KMS-11 (cell line): Measurements from ENCODE around the gene SPON2.

Source experiments
- H2AFZ ChIP-seq: fragments of 200-600 bp; sonication (generic); 2 replicates; pipeline ENCODE4 v1.6.1; 2016; ENCODE audit warnings: antibody characterized with exemption, mixed run types, low read depth
- H3K27ac ChIP-seq: fragments of 200-600 bp; sonication (generic); 2 replicates; pipeline ENCODE4 v1.6.1; 2016; ENCODE audit warnings: mild to moderate bottlenecking, mixed run types
- H3K27me3 ChIP-seq: fragments of 200-600 bp; sonication (generic); 2 replicates; pipeline ENCODE4 v1.6.1; 2017; ENCODE audit warnings: mild to moderate bottlenecking, low read depth, mixed run types, moderate library complexity; ENCODE audit not compliant: insufficient read depth
- H3K36me3 ChIP-seq: fragments of 200-600 bp; sonication (generic); 2 replicates; pipeline ENCODE4 v1.6.1; 2017; ENCODE audit warnings: mild to moderate bottlenecking, mixed run types; ENCODE audit not compliant: insufficient read depth
- H3K4me1 ChIP-seq: fragments of 200-600 bp; sonication (generic); 2 replicates; pipeline ENCODE4 v1.6.1; 2016; ENCODE audit warnings: mild to moderate bottlenecking, low read depth, mixed run types; ENCODE audit not compliant: poor library complexity, severe bottlenecking
- H3K4me2 ChIP-seq: fragments of 200-600 bp; sonication (generic); 2 replicates; pipeline ENCODE4 v1.7.0; 2016; ENCODE audit warnings: mild to moderate bottlenecking, mixed run types
- H3K4me3 ChIP-seq: fragments of 200-600 bp; sonication (generic); IDR thresholded peaks from 2 replicates; pipeline ENCODE4 v1.6.1; 2017; ENCODE audit warnings: low read depth, low read length, mixed read lengths; ENCODE audit not compliant: insufficient read depth
- H3K79me2 ChIP-seq: fragments of 200-600 bp; sonication (generic); 2 replicates; pipeline ENCODE4 v1.6.1; 2016; ENCODE audit warnings: low read depth, mixed run types; ENCODE audit not compliant: insufficient read depth
- H3K9ac ChIP-seq: fragments of 200-600 bp; sonication (generic); 2 replicates; pipeline ENCODE4 v1.6.1; 2016; ENCODE audit warnings: mild to moderate bottlenecking, mixed run types
- H4K20me1 ChIP-seq: fragments of 200-600 bp; sonication (generic); 2 replicates; pipeline ENCODE4 v1.6.1; 2016; ENCODE audit warnings: mild to moderate bottlenecking, mixed run types; ENCODE audit not compliant: insufficient read depth
- CTCF ChIP-seq: fragments of 200-600 bp; sonication (generic); conservative IDR thresholded peaks from 2 replicates; pipeline ENCODE4 v1.6.1; 2017; ENCODE audit warnings: low read depth, mild to moderate bottlenecking, antibody characterized with exemption, low read length, moderate library complexity, mixed read lengths

SPON2 gene

GRCh38 chr4:1187182-1187581 lies 14.8 kb upstream of the SPON2 start:
- H3K4me2 ChIP-seq, result peak overlapping the region; percentile 52
- no peak overlapping the region for H3K9ac ChIP-seq
- no peak overlapping the region for H3K4me3 ChIP-seq
- H3K79me2 ChIP-seq, result no peaks in the 10 kb centered on the region
- no peak overlapping the region for H3K27ac ChIP-seq
- no peaks in the 10 kb centered on the region for H3K27me3 ChIP-seq
- no peaks in the 10 kb centered on the region for H3K36me3 ChIP-seq
- H3K4me1 ChIP-seq, result peaks cover 37% of the 10 kb centered on the region
- H2AFZ ChIP-seq, result no peak overlapping the region
- H4K20me1 ChIP-seq, result no peaks in the 10 kb centered on the region
- no peak for TF ChIP-seq CTCF

- Histone ChIP-seq H3K4me2 (peak overlapping the region; percentile 76), H3K27me3 (no peaks in the 10 kb centered on the region), H3K79me2 (no peaks in the 10 kb centered on the region), H4K20me1 (no peaks in the 10 kb centered on the region), H3K4me3 (no peak overlapping the region), H2AFZ (no peak overlapping the region), H3K4me1 (peaks cover 37% of the 10 kb centered on the region), H3K36me3 (no peaks in the 10 kb centered on the region), H3K9ac (no peak overlapping the region), H3K27ac (no peak overlapping the region)
- TF ChIP-seq CTCF, result no peak
These were observed 11.8 kb upstream of the SPON2 start for GRCh38 chr4:1183985-1184773.

GRCh38 chr4:1182313-1182712 lies 9.9 kb upstream of the SPON2 start:
- no peak for TF ChIP-seq CTCF
- Histone ChIP-seq H3K4me2 (no peak overlapping the region), H3K4me3 (no peak overlapping the region), H3K36me3 (no peaks in the 10 kb centered on the region), H3K9ac (no peak overlapping the region), H3K27me3 (no peaks in the 10 kb centered on the region), H3K4me1 (peaks cover 31% of the 10 kb centered on the region), H4K20me1 (no peaks in the 10 kb centered on the region), H3K27ac (no peak overlapping the region), H3K79me2 (no peaks in the 10 kb centered on the region), H2AFZ (no peak overlapping the region)

DNA sequence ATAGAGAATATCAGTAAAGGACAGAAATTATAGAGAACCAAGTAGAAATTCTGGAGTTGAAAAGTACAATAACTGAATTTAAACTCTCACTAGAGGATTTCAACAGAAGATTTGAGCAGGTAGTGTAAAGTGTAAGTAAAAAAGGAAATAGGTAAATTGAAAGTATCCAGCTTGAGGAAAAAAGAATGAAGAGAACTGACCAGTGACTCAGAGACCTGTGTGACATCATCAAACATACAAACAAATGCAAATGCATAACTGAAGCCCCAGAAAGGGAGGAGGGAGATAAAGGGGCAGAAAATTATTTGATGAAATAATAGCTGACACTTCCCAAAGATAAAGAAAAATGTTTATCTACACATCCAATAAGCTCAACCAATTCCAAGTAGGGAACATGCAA lies 8.3 kb upstream of the SPON2 start:
- no peaks in the 10 kb centered on the region for H3K79me2 ChIP-seq
- H3K27me3 ChIP-seq, result no peaks in the 10 kb centered on the region
- H3K4me3 ChIP-seq, result no peak overlapping the region
- H3K27ac ChIP-seq, result no peak overlapping the region
- no peak overlapping the region for H3K4me2 ChIP-seq
- H4K20me1 ChIP-seq, result no peaks in the 10 kb centered on the region
- peaks cover 19% of the 10 kb centered on the region for H3K4me1 ChIP-seq
- H3K9ac ChIP-seq, result no peak overlapping the region
- H2AFZ ChIP-seq, result no peak overlapping the region
- TF ChIP-seq CTCF, result no peak
- H3K36me3 ChIP-seq, result no peaks in the 10 kb centered on the region
